GM12878 (cell line): Measurements from ENCODE around the gene USF1. TPM values are rescaled to one million over a fixed set of nuclear protein-coding genes. Genes with fewer than 3 reads are reported as not detected.
A peak's percentile ranks its signal among the peaks of the same experiment; 100 is the strongest.

Experiments
- CHD4 ChIP-seq: fragments of 200-600 bp; sonication (generic); IDR thresholded peaks from 2 replicates; pipeline ENCODE4 v1.6.1; 2016; ENCODE audit warnings: mild to moderate bottlenecking
- IRF4 ChIP-seq: IDR thresholded peaks from 2 replicates; pipeline ENCODE4 v1.6.1; 2011; ENCODE audit warnings: low read depth, low read length
- MEF2B ChIP-seq: fragments of 450-650 bp; IDR thresholded peaks from 2 replicates; pipeline ENCODE4 v1.6.1; 2018; ENCODE audit warnings: mild to moderate bottlenecking, moderate library complexity; ENCODE audit not compliant: partially characterized antibody, poor library complexity, severe bottlenecking
- NBN ChIP-seq: fragments of 450-650 bp; IDR thresholded peaks from 2 replicates; pipeline ENCODE4 v1.6.1; 2016
- NFYB ChIP-seq: IDR thresholded peaks from 2 replicates; pipeline ENCODE4 v1.6.1; 2011; ENCODE audit warnings: low read depth, mild to moderate bottlenecking, low read length, improper control_type of control experiment, moderate library complexity; ENCODE audit not compliant: insufficient read depth
- POLR2A ChIP-seq: IDR thresholded peaks from 2 replicates; pipeline ENCODE4 v1.6.1; 2011; ENCODE audit warnings: low read depth, mild to moderate bottlenecking, low read length
- ZBED1 ChIP-seq: IDR thresholded peaks from 2 replicates; pipeline ENCODE4 v1.6.1; 2016; ENCODE audit warnings: borderline replicate concordance
- ZNF207 ChIP-seq: fragments of 450-650 bp; IDR thresholded peaks from 2 replicates; pipeline ENCODE4 v1.6.1; 2014; ENCODE audit warnings: antibody characterized with exemption, mild to moderate bottlenecking, borderline replicate concordance
- ZSCAN29 ChIP-seq: fragments of 450-650 bp; IDR thresholded peaks from 2 replicates; pipeline ENCODE4 v1.6.1; 2017; ENCODE audit warnings: mild to moderate bottlenecking, moderate library complexity
- ZZZ3 ChIP-seq: IDR thresholded peaks from 2 replicates; pipeline ENCODE4 v1.6.1; 2011; ENCODE audit warnings: low read depth; ENCODE audit not compliant: control insufficient read depth, insufficient read length
- polyA plus RNA-seq, 11 experiments: library from polyadenylated mRNA; depleted of rRNA in 4 of 11; unstranded in 6 of 11; stranded (reverse) in 5 of 11; fragments of >200 nt; fragmentation: Nextera tagmentation in 4 of 11; fragmentation: Illumina TruSeq in 1 of 11; extraction: Ambion mirVana in 4 of 11; extraction: Trizol in 1 of 11; gene quantifications; 1 replicate in 1 of 11; 2 replicates in 10 of 11; pipeline versions ENCODE4 v1.2.1 to v1.2.3, GENCODE V29; 2011 to 2016; ENCODE audit warnings: inconsistent platforms in 2 of 11, missing spikeins in 2 of 11, low read depth in 1 of 11
- total RNA-seq, 4 experiments: library from RNA; depleted of rRNA in 3 of 4; stranded (reverse); fragments of >200 nt in 3 of 4; fragmentation: Illumina TruSeq in 1 of 4; extraction: Trizol in 1 of 4; gene quantifications; 2 replicates each; pipeline versions ENCODE4 v1.2.1 to v1.2.3, GENCODE V29; 2013 to 2021
- TF ChIP-seq, protein P1 (sequence below): fragments of 450-650 bp; IDR thresholded peaks from 2 replicates; pipeline ENCODE4 v1.6.1; 2016; ENCODE audit warnings: mild to moderate bottlenecking
- TF ChIP-seq, protein P2 (sequence below): IDR thresholded peaks from 2 replicates; pipeline ENCODE4 v1.6.1; 2012; ENCODE audit warnings: low read length, inconsistent platforms
- TF ChIP-seq, protein P3 (sequence below): fragments of 450-650 bp; formaldehyde crosslinking; IDR thresholded peaks from 2 replicates; pipeline ENCODE4 v1.4.0; 2020; ENCODE audit warnings: mild to moderate bottlenecking, moderate library complexity
- TF ChIP-seq, protein P4 (sequence below): fragments of 450-650 bp; IDR thresholded peaks from 2 replicates; pipeline ENCODE4 v1.6.1; 2017; ENCODE audit warnings: borderline replicate concordance
- TF ChIP-seq, protein P5 (sequence below): fragments of 450-650 bp; IDR thresholded peaks from 2 replicates; pipeline ENCODE4 v1.6.1; 2017; ENCODE audit warnings: antibody characterized with exemption, mild to moderate bottlenecking, moderate library complexity
- TF ChIP-seq, protein P6 (sequence below): fragments of 450-650 bp; IDR thresholded peaks from 2 replicates; pipeline ENCODE4 v1.6.1; 2017; ENCODE audit warnings: mild to moderate bottlenecking, low read depth, inconsistent platforms; ENCODE audit not compliant: poor library complexity, severe bottlenecking

USF1 gene
- total and polyA plus RNA-seq, 10 of the 15 experiments (the other 5 are each of a cell fraction or from before 2014, with no cell fraction given): 9.4 to 92.1 (median 53.5) TPM

DNA sequence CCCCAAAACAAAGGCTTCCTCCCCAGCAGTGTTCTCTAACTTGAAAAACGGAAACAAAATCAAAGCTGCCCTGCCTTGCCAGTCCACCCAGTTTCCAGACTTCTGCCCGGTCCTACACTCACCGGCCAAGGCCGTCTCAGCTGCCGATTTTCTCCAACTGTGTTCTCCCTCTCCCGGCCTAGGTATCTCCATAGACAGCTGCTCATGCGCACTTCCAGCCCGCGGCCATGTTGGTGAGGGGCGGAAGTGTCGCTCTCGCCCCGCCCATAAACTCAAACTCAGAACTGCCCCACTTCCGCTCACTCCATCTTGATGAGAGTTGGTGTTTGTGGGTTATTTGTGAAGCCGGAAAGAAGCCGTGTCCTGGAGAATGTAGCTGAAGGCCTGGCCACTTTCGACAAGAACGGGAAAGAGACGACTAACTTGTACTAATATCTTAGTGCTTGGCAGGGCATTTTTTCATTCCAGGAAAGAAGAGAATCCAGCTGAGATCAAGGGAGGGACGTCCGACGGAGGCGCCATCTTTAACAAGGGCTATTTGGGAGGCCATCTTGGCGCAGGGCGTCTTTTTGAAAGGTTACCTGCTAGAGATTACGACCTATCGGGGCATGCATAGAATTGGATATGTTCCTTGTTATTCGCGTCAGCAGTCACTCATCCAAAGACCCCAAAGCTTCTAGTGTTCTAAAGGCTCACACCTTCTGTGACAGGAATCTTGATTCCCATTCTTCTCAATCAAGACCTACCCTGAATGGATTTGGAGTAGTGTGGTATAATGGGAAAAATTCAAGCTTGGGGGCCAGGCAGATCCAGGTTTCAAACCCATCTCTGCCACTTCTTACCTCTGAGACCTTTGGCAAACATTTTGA lies at the start of gene USF1 (continued):
- no peak for TF ChIP-seq NFYB
- TF ChIP-seq, protein P1, sequence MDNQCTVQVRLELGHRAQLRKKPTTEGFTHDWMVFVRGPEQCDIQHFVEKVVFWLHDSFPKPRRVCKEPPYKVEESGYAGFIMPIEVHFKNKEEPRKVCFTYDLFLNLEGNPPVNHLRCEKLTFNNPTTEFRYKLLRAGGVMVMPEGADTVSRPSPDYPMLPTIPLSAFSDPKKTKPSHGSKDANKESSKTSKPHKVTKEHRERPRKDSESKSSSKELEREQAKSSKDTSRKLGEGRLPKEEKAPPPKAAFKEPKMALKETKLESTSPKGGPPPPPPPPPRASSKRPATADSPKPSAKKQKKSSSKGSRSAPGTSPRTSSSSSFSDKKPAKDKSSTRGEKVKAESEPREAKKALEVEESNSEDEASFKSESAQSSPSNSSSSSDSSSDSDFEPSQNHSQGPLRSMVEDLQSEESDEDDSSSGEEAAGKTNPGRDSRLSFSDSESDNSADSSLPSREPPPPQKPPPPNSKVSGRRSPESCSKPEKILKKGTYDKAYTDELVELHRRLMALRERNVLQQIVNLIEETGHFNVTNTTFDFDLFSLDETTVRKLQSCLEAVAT: peak; percentile 94
- TF ChIP-seq, protein P2, sequence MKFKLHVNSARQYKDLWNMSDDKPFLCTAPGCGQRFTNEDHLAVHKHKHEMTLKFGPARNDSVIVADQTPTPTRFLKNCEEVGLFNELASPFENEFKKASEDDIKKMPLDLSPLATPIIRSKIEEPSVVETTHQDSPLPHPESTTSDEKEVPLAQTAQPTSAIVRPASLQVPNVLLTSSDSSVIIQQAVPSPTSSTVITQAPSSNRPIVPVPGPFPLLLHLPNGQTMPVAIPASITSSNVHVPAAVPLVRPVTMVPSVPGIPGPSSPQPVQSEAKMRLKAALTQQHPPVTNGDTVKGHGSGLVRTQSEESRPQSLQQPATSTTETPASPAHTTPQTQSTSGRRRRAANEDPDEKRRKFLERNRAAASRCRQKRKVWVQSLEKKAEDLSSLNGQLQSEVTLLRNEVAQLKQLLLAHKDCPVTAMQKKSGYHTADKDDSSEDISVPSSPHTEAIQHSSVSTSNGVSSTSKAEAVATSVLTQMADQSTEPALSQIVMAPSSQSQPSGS: no peak; the same call in none of the 2 replicates
- TF ChIP-seq, protein P3, sequence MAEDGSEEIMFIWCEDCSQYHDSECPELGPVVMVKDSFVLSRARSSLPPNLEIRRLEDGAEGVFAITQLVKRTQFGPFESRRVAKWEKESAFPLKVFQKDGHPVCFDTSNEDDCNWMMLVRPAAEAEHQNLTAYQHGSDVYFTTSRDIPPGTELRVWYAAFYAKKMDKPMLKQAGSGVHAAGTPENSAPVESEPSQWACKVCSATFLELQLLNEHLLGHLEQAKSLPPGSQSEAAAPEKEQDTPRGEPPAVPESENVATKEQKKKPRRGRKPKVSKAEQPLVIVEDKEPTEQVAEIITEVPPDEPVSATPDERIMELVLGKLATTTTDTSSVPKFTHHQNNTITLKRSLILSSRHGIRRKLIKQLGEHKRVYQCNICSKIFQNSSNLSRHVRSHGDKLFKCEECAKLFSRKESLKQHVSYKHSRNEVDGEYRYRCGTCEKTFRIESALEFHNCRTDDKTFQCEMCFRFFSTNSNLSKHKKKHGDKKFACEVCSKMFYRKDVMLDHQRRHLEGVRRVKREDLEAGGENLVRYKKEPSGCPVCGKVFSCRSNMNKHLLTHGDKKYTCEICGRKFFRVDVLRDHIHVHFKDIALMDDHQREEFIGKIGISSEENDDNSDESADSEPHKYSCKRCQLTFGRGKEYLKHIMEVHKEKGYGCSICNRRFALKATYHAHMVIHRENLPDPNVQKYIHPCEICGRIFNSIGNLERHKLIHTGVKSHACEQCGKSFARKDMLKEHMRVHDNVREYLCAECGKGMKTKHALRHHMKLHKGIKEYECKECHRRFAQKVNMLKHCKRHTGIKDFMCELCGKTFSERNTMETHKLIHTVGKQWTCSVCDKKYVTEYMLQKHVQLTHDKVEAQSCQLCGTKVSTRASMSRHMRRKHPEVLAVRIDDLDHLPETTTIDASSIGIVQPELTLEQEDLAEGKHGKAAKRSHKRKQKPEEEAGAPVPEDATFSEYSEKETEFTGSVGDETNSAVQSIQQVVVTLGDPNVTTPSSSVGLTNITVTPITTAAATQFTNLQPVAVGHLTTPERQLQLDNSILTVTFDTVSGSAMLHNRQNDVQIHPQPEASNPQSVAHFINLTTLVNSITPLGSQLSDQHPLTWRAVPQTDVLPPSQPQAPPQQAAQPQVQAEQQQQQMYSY (CRISPR knock-in tag): no peak
- TF ChIP-seq ZNF207: no peak
- no peak for TF ChIP-seq ZZZ3
- TF ChIP-seq, protein P4, sequence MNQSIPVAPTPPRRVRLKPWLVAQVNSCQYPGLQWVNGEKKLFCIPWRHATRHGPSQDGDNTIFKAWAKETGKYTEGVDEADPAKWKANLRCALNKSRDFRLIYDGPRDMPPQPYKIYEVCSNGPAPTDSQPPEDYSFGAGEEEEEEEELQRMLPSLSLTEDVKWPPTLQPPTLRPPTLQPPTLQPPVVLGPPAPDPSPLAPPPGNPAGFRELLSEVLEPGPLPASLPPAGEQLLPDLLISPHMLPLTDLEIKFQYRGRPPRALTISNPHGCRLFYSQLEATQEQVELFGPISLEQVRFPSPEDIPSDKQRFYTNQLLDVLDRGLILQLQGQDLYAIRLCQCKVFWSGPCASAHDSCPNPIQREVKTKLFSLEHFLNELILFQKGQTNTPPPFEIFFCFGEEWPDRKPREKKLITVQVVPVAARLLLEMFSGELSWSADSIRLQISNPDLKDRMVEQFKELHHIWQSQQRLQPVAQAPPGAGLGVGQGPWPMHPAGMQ: no peak
- TF ChIP-seq MEF2B: peak; percentile 42
- TF ChIP-seq, protein P5, sequence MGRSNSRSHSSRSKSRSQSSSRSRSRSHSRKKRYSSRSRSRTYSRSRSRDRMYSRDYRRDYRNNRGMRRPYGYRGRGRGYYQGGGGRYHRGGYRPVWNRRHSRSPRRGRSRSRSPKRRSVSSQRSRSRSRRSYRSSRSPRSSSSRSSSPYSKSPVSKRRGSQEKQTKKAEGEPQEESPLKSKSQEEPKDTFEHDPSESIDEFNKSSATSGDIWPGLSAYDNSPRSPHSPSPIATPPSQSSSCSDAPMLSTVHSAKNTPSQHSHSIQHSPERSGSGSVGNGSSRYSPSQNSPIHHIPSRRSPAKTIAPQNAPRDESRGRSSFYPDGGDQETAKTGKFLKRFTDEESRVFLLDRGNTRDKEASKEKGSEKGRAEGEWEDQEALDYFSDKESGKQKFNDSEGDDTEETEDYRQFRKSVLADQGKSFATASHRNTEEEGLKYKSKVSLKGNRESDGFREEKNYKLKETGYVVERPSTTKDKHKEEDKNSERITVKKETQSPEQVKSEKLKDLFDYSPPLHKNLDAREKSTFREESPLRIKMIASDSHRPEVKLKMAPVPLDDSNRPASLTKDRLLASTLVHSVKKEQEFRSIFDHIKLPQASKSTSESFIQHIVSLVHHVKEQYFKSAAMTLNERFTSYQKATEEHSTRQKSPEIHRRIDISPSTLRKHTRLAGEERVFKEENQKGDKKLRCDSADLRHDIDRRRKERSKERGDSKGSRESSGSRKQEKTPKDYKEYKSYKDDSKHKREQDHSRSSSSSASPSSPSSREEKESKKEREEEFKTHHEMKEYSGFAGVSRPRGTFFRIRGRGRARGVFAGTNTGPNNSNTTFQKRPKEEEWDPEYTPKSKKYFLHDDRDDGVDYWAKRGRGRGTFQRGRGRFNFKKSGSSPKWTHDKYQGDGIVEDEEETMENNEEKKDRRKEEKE: no peak
- no peak for TF ChIP-seq IRF4
- peak; percentile 92 for TF ChIP-seq NBN
- TF ChIP-seq, protein P6, sequence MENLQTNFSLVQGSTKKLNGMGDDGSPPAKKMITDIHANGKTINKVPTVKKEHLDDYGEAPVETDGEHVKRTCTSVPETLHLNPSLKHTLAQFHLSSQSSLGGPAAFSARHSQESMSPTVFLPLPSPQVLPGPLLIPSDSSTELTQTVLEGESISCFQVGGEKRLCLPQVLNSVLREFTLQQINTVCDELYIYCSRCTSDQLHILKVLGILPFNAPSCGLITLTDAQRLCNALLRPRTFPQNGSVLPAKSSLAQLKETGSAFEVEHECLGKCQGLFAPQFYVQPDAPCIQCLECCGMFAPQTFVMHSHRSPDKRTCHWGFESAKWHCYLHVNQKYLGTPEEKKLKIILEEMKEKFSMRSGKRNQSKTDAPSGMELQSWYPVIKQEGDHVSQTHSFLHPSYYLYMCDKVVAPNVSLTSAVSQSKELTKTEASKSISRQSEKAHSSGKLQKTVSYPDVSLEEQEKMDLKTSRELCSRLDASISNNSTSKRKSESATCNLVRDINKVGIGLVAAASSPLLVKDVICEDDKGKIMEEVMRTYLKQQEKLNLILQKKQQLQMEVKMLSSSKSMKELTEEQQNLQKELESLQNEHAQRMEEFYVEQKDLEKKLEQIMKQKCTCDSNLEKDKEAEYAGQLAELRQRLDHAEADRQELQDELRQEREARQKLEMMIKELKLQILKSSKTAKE: no peak
- TF ChIP-seq ZBED1: peak; percentile 57
- TF ChIP-seq CHD4: no peak
- TF ChIP-seq POLR2A: peak; percentile 90
- TF ChIP-seq ZSCAN29: 0 out of 2 replicates have a peak, but pooled peaks have one; percentile 16
